HepG2 (cell line): ENCODE results near the gene ARHGAP21. TPM values are rescaled to one million over a fixed set of nuclear protein-coding genes. Genes with fewer than 3 reads are reported as not detected.

Source experiments
- DMAP1 ChIP-seq: IDR thresholded peaks from 2 replicates; pipeline ENCODE4 v1.6.1; 2016
- JUND ChIP-seq: sonication (generic); formaldehyde crosslinking; IDR thresholded peaks from 2 replicates; pipeline ENCODE4 v1.8.0; 2022; ENCODE audit warnings: mild to moderate bottlenecking, missing genetic modification reagents
- NFYC ChIP-seq: IDR thresholded peaks from 2 replicates; pipeline ENCODE4 v1.6.1; 2016; ENCODE audit warnings: missing genetic modification reagents, missing compliant biosample characterization
- PCBP2 ChIP-seq: fragments of 200-400 bp; formaldehyde crosslinking; optimal IDR thresholded peaks from 2 replicates; pipeline ENCODE3; 2018; ENCODE audit warnings: low read length, low read depth; ENCODE audit not compliant: poor library complexity, severe bottlenecking
- RBFOX2 ChIP-seq: fragments of 200-400 bp; formaldehyde crosslinking; IDR thresholded peaks from 2 replicates; pipeline ENCODE4 v1.6.1; 2017; ENCODE audit warnings: low read depth, mild to moderate bottlenecking, low read length
- RERE ChIP-seq: IDR thresholded peaks from 2 replicates; pipeline ENCODE4 v1.6.1; 2016; ENCODE audit warnings: low read depth, missing genetic modification reagents, missing compliant biosample characterization
- SNAPC5 ChIP-seq: sonication (generic); formaldehyde crosslinking; IDR thresholded peaks from 2 replicates; pipeline ENCODE4 v1.8.1; 2023; ENCODE audit warnings: mild to moderate bottlenecking, missing genetic modification reagents, borderline replicate concordance
- STAT6 ChIP-seq: sonication (generic); formaldehyde crosslinking; IDR thresholded peaks from 2 replicates; pipeline ENCODE4 v1.4.0; 2020; ENCODE audit warnings: missing genetic modification reagents, mild to moderate bottlenecking, borderline replicate concordance
- ZFY ChIP-seq: sonication (generic); formaldehyde crosslinking; IDR thresholded peaks from 2 replicates; pipeline ENCODE4 v1.4.0; 2020; ENCODE audit warnings: missing genetic modification reagents
- ZNF138 ChIP-seq: sonication (generic); formaldehyde crosslinking; IDR thresholded peaks from 2 replicates; pipeline ENCODE4 v1.5.0; 2020; ENCODE audit warnings: mild to moderate bottlenecking, low read depth, missing genetic modification reagents
- ZNF234 ChIP-seq: sonication (generic); formaldehyde crosslinking; conservative IDR thresholded peaks from 2 replicates; pipeline ENCODE4 v1.5.1; 2020; ENCODE audit warnings: mild to moderate bottlenecking, missing genetic modification reagents
- ZNF253 ChIP-seq: sonication (generic); formaldehyde crosslinking; IDR thresholded peaks from 2 replicates; pipeline ENCODE4 v1.8.0; 2022; ENCODE audit warnings: mild to moderate bottlenecking, missing genetic modification reagents, borderline replicate concordance
- polyA plus RNA-seq, 8 experiments: library from polyadenylated mRNA; depleted of rRNA in 3 of 8; stranded (reverse) in 7 of 8; unstranded in 1 of 8; fragments of >200 nt; fragmentation: Illumina TruSeq in 4 of 8; extraction: Trizol in 4 of 8; gene quantifications; 2 replicates each; pipeline versions ENCODE4 v1.2.1 to v1.2.3, GENCODE V29; 2011 to 2016; ENCODE audit warnings: low read depth in 4 of 8, missing spikeins in 1 of 8, mixed read lengths in 1 of 8; ENCODE audit not compliant: insufficient read depth in 1 of 8
- total RNA-seq, 5 experiments: library from RNA; depleted of rRNA; stranded (reverse); fragments of >200 nt; fragmentation: Illumina TruSeq; extraction: Trizol; gene quantifications; 2 replicates each; pipeline ENCODE4 v1.2.3, GENCODE V29; 2016; ENCODE audit warnings: low read depth in 1 of 5
- TF ChIP-seq, protein P1 (sequence below): sonication (generic); formaldehyde crosslinking; IDR thresholded peaks from 2 replicates; pipeline ENCODE4; 2020; ENCODE audit warnings: missing genetic modification reagents, mild to moderate bottlenecking, borderline replicate concordance
- TF ChIP-seq, protein P2 (sequence below): IDR thresholded peaks from 2 replicates; pipeline ENCODE4 v1.6.1; 2016

ARHGAP21 gene
- total and polyA plus RNA-seq, 2 of the 13 experiments (the other 11 are each of a cell fraction or from before 2014, with no cell fraction given) = 23.9 to 26.6 TPM

DNA sequence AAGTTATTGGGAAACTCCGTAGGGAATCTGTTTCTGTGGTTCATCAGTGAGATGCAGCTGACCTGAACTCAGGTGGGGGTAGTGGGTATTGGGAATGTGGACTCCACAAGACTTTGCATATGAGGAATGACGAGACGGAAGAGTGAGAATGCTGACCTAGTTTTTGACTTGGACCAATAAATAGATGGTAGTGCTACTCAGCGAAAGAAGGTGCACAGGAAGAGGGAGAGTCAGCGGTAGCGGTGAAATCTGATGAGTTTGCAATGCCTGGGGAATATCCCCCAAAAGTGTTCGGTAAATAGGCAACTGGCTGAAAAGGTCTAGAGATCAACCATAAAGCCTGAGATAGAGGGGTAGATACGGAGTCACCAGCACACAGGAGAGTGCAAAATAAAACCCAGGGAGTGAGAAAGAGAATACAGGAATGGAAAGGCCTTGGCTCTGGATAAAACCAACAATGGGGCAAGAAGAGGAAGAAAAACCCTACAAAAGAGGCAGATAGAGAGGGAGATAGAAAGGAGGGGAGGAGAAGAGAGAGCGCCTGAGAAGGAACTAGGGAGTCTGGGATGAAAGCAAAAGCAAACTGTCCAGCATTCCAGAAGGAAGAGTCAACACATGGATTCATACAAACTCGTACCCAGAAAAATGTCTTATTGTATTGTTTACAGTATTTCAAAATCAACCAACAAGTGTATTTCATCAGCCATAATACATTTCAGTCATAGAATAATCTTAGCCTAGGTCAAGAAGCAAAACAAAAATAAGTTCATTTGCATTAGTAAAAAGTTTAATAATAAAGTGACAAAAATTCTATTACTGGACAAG lies 5.4 kb downstream of the ARHGAP21 start (continued):
- TF ChIP-seq DMAP1 (CRISPR knock-in tag) = no peak
- TF ChIP-seq ZNF234 = no peak; the same call in 1 of the 2 replicates
- TF ChIP-seq ZNF138 (CRISPR knock-in tag) = no peak
- TF ChIP-seq RERE = no peak
- TF ChIP-seq RBFOX2 = no peak
- no peak for TF ChIP-seq PCBP2
- TF ChIP-seq, protein P1, sequence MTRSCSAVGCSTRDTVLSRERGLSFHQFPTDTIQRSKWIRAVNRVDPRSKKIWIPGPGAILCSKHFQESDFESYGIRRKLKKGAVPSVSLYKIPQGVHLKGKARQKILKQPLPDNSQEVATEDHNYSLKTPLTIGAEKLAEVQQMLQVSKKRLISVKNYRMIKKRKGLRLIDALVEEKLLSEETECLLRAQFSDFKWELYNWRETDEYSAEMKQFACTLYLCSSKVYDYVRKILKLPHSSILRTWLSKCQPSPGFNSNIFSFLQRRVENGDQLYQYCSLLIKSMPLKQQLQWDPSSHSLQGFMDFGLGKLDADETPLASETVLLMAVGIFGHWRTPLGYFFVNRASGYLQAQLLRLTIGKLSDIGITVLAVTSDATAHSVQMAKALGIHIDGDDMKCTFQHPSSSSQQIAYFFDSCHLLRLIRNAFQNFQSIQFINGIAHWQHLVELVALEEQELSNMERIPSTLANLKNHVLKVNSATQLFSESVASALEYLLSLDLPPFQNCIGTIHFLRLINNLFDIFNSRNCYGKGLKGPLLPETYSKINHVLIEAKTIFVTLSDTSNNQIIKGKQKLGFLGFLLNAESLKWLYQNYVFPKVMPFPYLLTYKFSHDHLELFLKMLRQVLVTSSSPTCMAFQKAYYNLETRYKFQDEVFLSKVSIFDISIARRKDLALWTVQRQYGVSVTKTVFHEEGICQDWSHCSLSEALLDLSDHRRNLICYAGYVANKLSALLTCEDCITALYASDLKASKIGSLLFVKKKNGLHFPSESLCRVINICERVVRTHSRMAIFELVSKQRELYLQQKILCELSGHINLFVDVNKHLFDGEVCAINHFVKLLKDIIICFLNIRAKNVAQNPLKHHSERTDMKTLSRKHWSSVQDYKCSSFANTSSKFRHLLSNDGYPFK (CRISPR knock-in tag) = no peak
- TF ChIP-seq STAT6 (CRISPR knock-in tag) = no peak
- no peak for TF ChIP-seq SNAPC5
- TF ChIP-seq, protein P2, sequence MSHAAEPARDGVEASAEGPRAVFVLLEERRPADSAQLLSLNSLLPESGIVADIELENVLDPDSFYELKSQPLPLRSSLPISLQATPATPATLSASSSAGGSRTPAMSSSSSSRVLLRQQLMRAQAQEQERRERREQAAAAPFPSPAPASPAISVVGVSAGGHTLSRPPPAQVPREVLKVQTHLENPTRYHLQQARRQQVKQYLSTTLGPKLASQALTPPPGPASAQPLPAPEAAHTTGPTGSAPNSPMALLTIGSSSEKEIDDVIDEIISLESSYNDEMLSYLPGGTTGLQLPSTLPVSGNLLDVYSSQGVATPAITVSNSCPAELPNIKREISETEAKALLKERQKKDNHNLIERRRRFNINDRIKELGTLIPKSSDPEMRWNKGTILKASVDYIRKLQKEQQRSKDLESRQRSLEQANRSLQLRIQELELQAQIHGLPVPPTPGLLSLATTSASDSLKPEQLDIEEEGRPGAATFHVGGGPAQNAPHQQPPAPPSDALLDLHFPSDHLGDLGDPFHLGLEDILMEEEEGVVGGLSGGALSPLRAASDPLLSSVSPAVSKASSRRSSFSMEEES (CRISPR knock-in tag) = no peak
- TF ChIP-seq ZFY (CRISPR knock-in tag) = no peak
- TF ChIP-seq ZNF253 (CRISPR knock-in tag) = no peak
- no peak for TF ChIP-seq NFYC
- no peak for TF ChIP-seq JUND (CRISPR knock-in tag)
